Subcutaneous adipose tissue (tissue), 4 donors: Measurements from ENCODE around the gene CD28. TPM values are rescaled to one million over a fixed set of nuclear protein-coding genes. Genes with fewer than 3 reads are reported as not detected.

Experiments used
- CTCF ChIP-seq: fragments of 450-650 bp; IDR thresholded peaks from one replicate; pipeline ENCODE4 v1.5.1; 2016; ENCODE audit warnings: low read depth, mild to moderate bottlenecking, control low read depth, antibody characterized with exemption, moderate library complexity
- total RNA-seq, 4 donors: library from RNA; depleted of rRNA; stranded (reverse); fragments of >200 nt; gene quantifications; one replicate each; pipeline ENCODE4 v1.1.0, GENCODE V29; 2016

Gene CD28
- 10 to 100 TPM in 1 of 4 donors, 1 to 10 TPM in 3; 3.6 to 30.4 (median 6.1) TPM for total RNA-seq

GRCh38 chr2:203706403-203706802, at the start of gene CD28:
TSS of gene CD28 (plus strand) at chr2:203706639. CDS start at chr2:203706697, 58 bp downstream.
- no peak for TF ChIP-seq CTCF

GRCh38 chr2:203659331-203660049, 46.9 kb upstream of the CD28 start:
- TF ChIP-seq CTCF, result no peak

- no peak for TF ChIP-seq CTCF
Measured at GRCh38 chr2:203660465-203660864, 46.0 kb upstream of the CD28 start.

GRCh38 chr2:203661279-203661908, 45.0 kb upstream of the CD28 start:
- no peak for TF ChIP-seq CTCF

GRCh38 chr2:203662487-203662886, 44.0 kb upstream of the CD28 start:
- no peak for TF ChIP-seq CTCF

- TF ChIP-seq CTCF, result no peak
Measured at GRCh38 chr2:203662951-203663350, 43.5 kb upstream of the CD28 start.

GRCh38 chr2:203664029-203664755, 42.2 kb upstream of the CD28 start:
- no peak for TF ChIP-seq CTCF
